Nephron (organoid): ENCODE measurements around the gene AUH.

Experiments used
- H3K27ac Mint-ChIP-seq, 3 experiments: 2 replicates each; pipeline ENCODE4 v1.8.0; 2020; ENCODE audit warnings: mixed read lengths in 3 of 3, mild to moderate bottlenecking in 2 of 3, moderate library complexity in 1 of 3
- H3K27me3 Mint-ChIP-seq: 2 replicates; pipeline ENCODE4 v1.8.0; 2021; ENCODE audit warnings: low read depth, mild to moderate bottlenecking, moderate library complexity, mixed read lengths
- H3K36me3 Mint-ChIP-seq: 2 replicates; pipeline ENCODE4 v1.8.0; 2020; ENCODE audit warnings: low read depth, mixed read lengths
- H3K4me1 Mint-ChIP-seq: 2 replicates; pipeline ENCODE4 v1.8.0; 2020; ENCODE audit warnings: mixed read lengths
- H3K4me3 Mint-ChIP-seq, 3 experiments: 2 replicates each; pipeline ENCODE4 v1.8.0; 2020; ENCODE audit warnings: mild to moderate bottlenecking in 3 of 3, mixed read lengths in 3 of 3, moderate library complexity in 2 of 3
- H3K9me3 Mint-ChIP-seq: 2 replicates; pipeline ENCODE4 v1.8.0; 2020; ENCODE audit warnings: mixed read lengths
- CTCF ChIP-seq, 3 experiments: fragments of 200-600 bp; sonication (generic); IDR thresholded peaks; one replicate each; pipeline ENCODE4 v1.5.0; 2021; ENCODE audit warnings: antibody characterized with exemption in 3 of 3; ENCODE audit not compliant: unreplicated experiment in 3 of 3

Gene AUH

GRCh38 chr9:91341258-91341746, 20.4 kb downstream of the AUH start:
- no peak for TF ChIP-seq CTCF (IDR thresholded peaks at IDR 0.05; ENCODE audit: unreplicated experiment in 3 of 3)
- Mint-ChIP-seq H3K27ac (no peak overlapping the region), H3K27me3 (no peaks in the 10 kb centered on the region), H3K4me1 (no peaks in the 10 kb centered on the region), H3K36me3 (peaks cover 70% of the 10 kb centered on the region), H3K4me3 (no peak overlapping the region), H3K9me3 (no peaks in the 10 kb centered on the region)

GRCh38 chr9:91340395-91340967, 21.2 kb downstream of the AUH start:
- TF ChIP-seq CTCF (IDR thresholded peaks at IDR 0.05; ENCODE audit: unreplicated experiment in 3 of 3) = no peak
- Mint-ChIP-seq H3K9me3 (no peaks in the 10 kb centered on the region), H3K27ac (no peak overlapping the region), H3K4me1 (no peaks in the 10 kb centered on the region), H3K27me3 (no peaks in the 10 kb centered on the region), H3K4me3 (no peak overlapping the region), H3K36me3 (peaks cover 70% of the 10 kb centered on the region)

GRCh38 chr9:91338681-91339080, 23.0 kb downstream of the AUH start:
- Mint-ChIP-seq H3K9me3 (no peaks in the 10 kb centered on the region), H3K4me1 (no peaks in the 10 kb centered on the region), H3K36me3 (peaks cover 55% of the 10 kb centered on the region), H3K27me3 (no peaks in the 10 kb centered on the region), H3K4me3 (no peak overlapping the region), H3K27ac (no peak overlapping the region)
- no peak for TF ChIP-seq CTCF (IDR thresholded peaks at IDR 0.05; ENCODE audit: unreplicated experiment in 3 of 3)

- H3K27ac Mint-ChIP-seq = no peak overlapping the region
- no peaks in the 10 kb centered on the region for H3K4me1 Mint-ChIP-seq
- H3K9me3 Mint-ChIP-seq = peaks cover 2% of the 10 kb centered on the region
- H3K36me3 Mint-ChIP-seq = peaks cover 49% of the 10 kb centered on the region
- no peak for TF ChIP-seq CTCF (IDR thresholded peaks at IDR 0.05; ENCODE audit: unreplicated experiment in 3 of 3)
- H3K27me3 Mint-ChIP-seq = no peaks in the 10 kb centered on the region
- no peak overlapping the region for H3K4me3 Mint-ChIP-seq
Observed at GRCh38 chr9:91336786-91337185, 24.9 kb downstream of the AUH start.

- Mint-ChIP-seq H3K9me3 (peaks cover 14% of the 10 kb centered on the region), H3K36me3 (peaks cover 45% of the 10 kb centered on the region), H3K27me3 (no peaks in the 10 kb centered on the region), H3K4me3 (no peak overlapping the region), H3K4me1 (no peaks in the 10 kb centered on the region), H3K27ac (no peak overlapping the region)
- no peak for TF ChIP-seq CTCF (IDR thresholded peaks at IDR 0.05; ENCODE audit: unreplicated experiment in 3 of 3)
Observed at GRCh38 chr9:91334053-91334452, 27.7 kb downstream of the AUH start.

- H3K4me1 Mint-ChIP-seq = no peaks in the 10 kb centered on the region
- H3K36me3 Mint-ChIP-seq = peaks cover 49% of the 10 kb centered on the region
- no peaks in the 10 kb centered on the region for H3K27me3 Mint-ChIP-seq
- no peak for TF ChIP-seq CTCF (IDR thresholded peaks at IDR 0.05; ENCODE audit: unreplicated experiment in 3 of 3)
- no peak overlapping the region for H3K27ac Mint-ChIP-seq
- H3K4me3 Mint-ChIP-seq = no peak overlapping the region
- H3K9me3 Mint-ChIP-seq = peaks cover 18% of the 10 kb centered on the region
Observed at GRCh38 chr9:91333551-91333950, 28.2 kb downstream of the AUH start.
